ENCODE measurements around the gene SMARCE1.

DNA sequence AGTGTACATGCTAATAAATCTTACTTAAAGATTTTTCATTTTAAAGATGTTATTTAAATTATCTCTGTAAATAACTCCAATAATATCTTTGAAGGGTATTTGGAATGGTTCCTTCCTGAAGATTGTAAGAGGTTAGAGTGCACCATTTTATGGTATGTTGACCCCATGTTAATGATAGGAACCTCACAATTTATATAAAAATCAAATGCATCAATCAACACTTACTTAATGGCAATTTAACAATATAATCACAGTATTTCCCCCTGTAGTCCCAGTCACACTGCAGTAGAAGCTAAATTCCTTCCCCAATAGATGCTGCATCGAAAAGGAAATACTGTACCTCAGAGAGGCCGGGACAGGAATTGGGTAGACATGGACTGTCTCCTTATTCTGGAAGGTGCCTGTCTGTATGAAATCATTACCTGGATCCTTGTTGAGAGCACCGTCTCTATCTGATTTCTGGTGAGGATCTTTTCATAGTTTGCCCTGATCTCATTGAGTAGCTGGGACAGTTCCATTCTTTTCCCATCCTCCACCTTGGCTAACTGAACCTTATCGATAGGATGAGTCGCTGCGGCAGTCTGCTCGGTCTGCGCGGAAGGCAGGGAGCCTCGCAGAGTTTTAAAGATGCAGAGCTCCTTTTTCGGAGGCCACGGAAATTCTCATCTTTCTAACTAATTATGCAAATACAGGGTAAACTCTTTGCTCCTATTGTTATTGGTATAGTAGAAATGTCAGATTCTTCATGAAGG, 17.1 kb upstream of the SMARCE1 start, which contains the start of gene KRT222:
- TF ChIP-seq CTCF (IDR thresholded peaks at IDR 0.05) = no peak
- TF ChIP-seq POLR2A (IDR thresholded peaks at IDR 0.05) = no peak

All from Peyer's patch (tissue), 4 donors.